ENCODE data around the gene SPSB2. TPM values are rescaled to one million over a fixed set of nuclear protein-coding genes. Genes with fewer than 3 reads are reported as not detected.

SPSB2 gene
- polyA plus RNA-seq, 1 donor from 2014 or later = 12.8 TPM

GRCh38 chr12:6837370-6838060 lies 35.6 kb downstream of the SPSB2 start:
- TF ChIP-seq TAF1 (IDR thresholded peaks at IDR 0.05; ENCODE audit: low read depth) (no peak), EP300 (conservative IDR thresholded peaks at IDR 0.05; ENCODE audit: poor library complexity, severe bottlenecking) (no peak), CTCF (IDR thresholded peaks at IDR 0.05; ENCODE audit: poor library complexity, severe bottlenecking) (no peak), POLR2AphosphoS5 (IDR thresholded peaks at IDR 0.05) (no peak), RAD21 (conservative IDR thresholded peaks at IDR 0.05) (no peak), MXI1 (conservative IDR thresholded peaks at IDR 0.05; ENCODE audit: poor library complexity, severe bottlenecking) (no peak)
- Histone ChIP-seq H3F3A (ENCODE audit: insufficient read depth, low read length, poor library complexity, severe bottlenecking) (no peaks in the 10 kb centered on the region), H3K79me2 (replicated peaks; ENCODE audit: insufficient read depth, low read length) (no peaks in the 10 kb centered on the region), H2AFZ (ENCODE audit: low read depth, low read length) (no peak overlapping the region), H3K4me2 (ENCODE audit: low read length) (no peak overlapping the region), H3K9me3 (ENCODE audit: low read length) (no peaks in the 10 kb centered on the region), H4K20me1 (ENCODE audit: insufficient read depth) (no peaks in the 10 kb centered on the region), H3K9me2 (ENCODE audit: insufficient read depth, low read length) (no peaks in the 10 kb centered on the region), H3K9ac (ENCODE audit: low read length) (no peak overlapping the region), H3K36me3 (ENCODE audit: insufficient read depth, low read length) (no peaks in the 10 kb centered on the region), H3K4me3 (ENCODE audit: low read length) (no peak overlapping the region), H3K27ac (ENCODE audit: low read length) (no peak overlapping the region), H3K27me3 (ENCODE audit: insufficient read depth, low read depth, low read length) (no peaks in the 10 kb centered on the region)

- Histone ChIP-seq H3K27me3 (ENCODE audit: insufficient read depth, low read depth, low read length) (no peaks in the 10 kb centered on the region), H3K36me3 (ENCODE audit: insufficient read depth, low read length) (no peaks in the 10 kb centered on the region), H3K27ac (ENCODE audit: low read length) (no peak overlapping the region), H3K79me2 (replicated peaks; ENCODE audit: insufficient read depth, low read length) (no peaks in the 10 kb centered on the region), H2AFZ (ENCODE audit: low read depth, low read length) (no peak overlapping the region), H3K9ac (ENCODE audit: low read length) (no peak overlapping the region), H3K4me2 (ENCODE audit: low read length) (no peak overlapping the region), H3K4me3 (ENCODE audit: low read length) (no peak overlapping the region), H3K9me3 (ENCODE audit: low read length) (no peaks in the 10 kb centered on the region), H3K9me2 (ENCODE audit: insufficient read depth, low read length) (no peaks in the 10 kb centered on the region), H4K20me1 (ENCODE audit: insufficient read depth) (no peaks in the 10 kb centered on the region), H3F3A (ENCODE audit: insufficient read depth, low read length, poor library complexity, severe bottlenecking) (no peaks in the 10 kb centered on the region)
- TF ChIP-seq, protein P1, sequence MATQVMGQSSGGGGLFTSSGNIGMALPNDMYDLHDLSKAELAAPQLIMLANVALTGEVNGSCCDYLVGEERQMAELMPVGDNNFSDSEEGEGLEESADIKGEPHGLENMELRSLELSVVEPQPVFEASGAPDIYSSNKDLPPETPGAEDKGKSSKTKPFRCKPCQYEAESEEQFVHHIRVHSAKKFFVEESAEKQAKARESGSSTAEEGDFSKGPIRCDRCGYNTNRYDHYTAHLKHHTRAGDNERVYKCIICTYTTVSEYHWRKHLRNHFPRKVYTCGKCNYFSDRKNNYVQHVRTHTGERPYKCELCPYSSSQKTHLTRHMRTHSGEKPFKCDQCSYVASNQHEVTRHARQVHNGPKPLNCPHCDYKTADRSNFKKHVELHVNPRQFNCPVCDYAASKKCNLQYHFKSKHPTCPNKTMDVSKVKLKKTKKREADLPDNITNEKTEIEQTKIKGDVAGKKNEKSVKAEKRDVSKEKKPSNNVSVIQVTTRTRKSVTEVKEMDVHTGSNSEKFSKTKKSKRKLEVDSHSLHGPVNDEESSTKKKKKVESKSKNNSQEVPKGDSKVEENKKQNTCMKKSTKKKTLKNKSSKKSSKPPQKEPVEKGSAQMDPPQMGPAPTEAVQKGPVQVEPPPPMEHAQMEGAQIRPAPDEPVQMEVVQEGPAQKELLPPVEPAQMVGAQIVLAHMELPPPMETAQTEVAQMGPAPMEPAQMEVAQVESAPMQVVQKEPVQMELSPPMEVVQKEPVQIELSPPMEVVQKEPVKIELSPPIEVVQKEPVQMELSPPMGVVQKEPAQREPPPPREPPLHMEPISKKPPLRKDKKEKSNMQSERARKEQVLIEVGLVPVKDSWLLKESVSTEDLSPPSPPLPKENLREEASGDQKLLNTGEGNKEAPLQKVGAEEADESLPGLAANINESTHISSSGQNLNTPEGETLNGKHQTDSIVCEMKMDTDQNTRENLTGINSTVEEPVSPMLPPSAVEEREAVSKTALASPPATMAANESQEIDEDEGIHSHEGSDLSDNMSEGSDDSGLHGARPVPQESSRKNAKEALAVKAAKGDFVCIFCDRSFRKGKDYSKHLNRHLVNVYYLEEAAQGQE (IDR thresholded peaks at IDR 0.05; ENCODE audit: borderline replicate concordance) = no peak
- TF ChIP-seq EP300 (conservative IDR thresholded peaks at IDR 0.05; ENCODE audit: poor library complexity, severe bottlenecking) (no peak), EZH2 (IDR thresholded peaks at IDR 0.05; ENCODE audit: borderline replicate concordance, insufficient read depth, low read length, poor library complexity, severe bottlenecking) (no peak), CTCF (IDR thresholded peaks at IDR 0.05; ENCODE audit: poor library complexity, severe bottlenecking) (no peak), RAD21 (conservative IDR thresholded peaks at IDR 0.05) (no peak), TAF1 (IDR thresholded peaks at IDR 0.05; ENCODE audit: low read depth) (no peak), MXI1 (conservative IDR thresholded peaks at IDR 0.05; ENCODE audit: poor library complexity, severe bottlenecking) (no peak)
These were observed 36.3 kb downstream of the SPSB2 start for GRCh38 chr12:6836851-6837250.
